Panc1 (cell line): ENCODE measurements around the gene ZNF212. TPM values are rescaled to one million over a fixed set of nuclear protein-coding genes. Genes with fewer than 3 reads are reported as not detected.
"Not testable (repeated sequence)": the region's sequence is repeated elsewhere in the genome, so short reads cannot be mapped to it uniquely, and the experiment has no call there.

Experiments
- ATAC-seq: fragments of 200-7000 bp; cut with Tn5 transposase; 2 replicates; pipeline ENCODE4 v1.9.1; 2020; ENCODE audit warnings: mild to moderate bottlenecking, moderate library complexity
- BruUV-seq: library from RNA; stranded (reverse); fragments of 400-500 nt; replicated peaks from 2 replicates; lab custom pipeline; 2021; lab: Mats Ljungman, UMichigan
- CTCF ChIA-PET: fragments of 300-600 bp; sonication (Branson Sonifier 250); formaldehyde crosslinking; loops from one replicate; lab custom pipeline; 2022; ENCODE audit warnings: antibody characterized with exemption; lab: Charles Lee
- POLR2A ChIA-PET: fragments of 300-600 bp; sonication (Branson Sonifier 250); formaldehyde crosslinking; loops from one replicate; lab custom pipeline; 2022; ENCODE audit warnings: antibody characterized with exemption; lab: Charles Lee
- DNase-seq: peaks from one replicate; pipeline ENCODE4 v3.0.0-alpha.2; 2010; ENCODE audit warnings: low read depth, low spot score
- H3K27ac ChIP-seq: 2 replicates; pipeline ENCODE4 v1.5.1; 2011; ENCODE audit warnings: mild to moderate bottlenecking, low read length, inconsistent platforms
- H3K27me3 ChIP-seq: fragments of 200-500 bp; sonication (Bioruptor generic); 2 replicates; pipeline ENCODE4 v1.6.0; 2014; ENCODE audit warnings: low read length, inconsistent platforms; ENCODE audit not compliant: control insufficient read depth, insufficient read depth
- H3K36me3 ChIP-seq: fragments of 200-500 bp; sonication (Bioruptor generic); 2 replicates; pipeline ENCODE4 v1.5.1; 2014; ENCODE audit warnings: inconsistent platforms, mild to moderate bottlenecking, low read length, moderate library complexity; ENCODE audit not compliant: control insufficient read depth, insufficient read depth
- H3K4me1 ChIP-seq: 2 replicates; pipeline ENCODE4 v1.5.1; 2011; ENCODE audit warnings: inconsistent platforms, mild to moderate bottlenecking, low read length, moderate library complexity; ENCODE audit not compliant: control insufficient read depth, insufficient read depth
- H3K4me3 ChIP-seq, 2 experiments: 2 replicates each; pipeline ENCODE4 v1.5.1; 2011 to 2012; ENCODE audit warnings: low read depth in 2 of 2, low read length in 2 of 2, mild to moderate bottlenecking in 2 of 2, inconsistent platforms in 1 of 2, moderate library complexity in 1 of 2
- H3K9me3 ChIP-seq: fragments of 200-500 bp; sonication (Bioruptor generic); 2 replicates; pipeline ENCODE4 v1.5.1; 2014; ENCODE audit warnings: low read depth, mild to moderate bottlenecking, inconsistent platforms, low read length, moderate library complexity; ENCODE audit not compliant: control insufficient read depth, insufficient read depth
- CTCF ChIP-seq: fragments of 450-650 bp; IDR thresholded peaks from 2 replicates; pipeline ENCODE4 v1.5.1; 2017; ENCODE audit warnings: mild to moderate bottlenecking
- POLR2AphosphoS5 ChIP-seq: IDR thresholded peaks from 2 replicates; pipeline ENCODE4 v1.6.1; 2012; ENCODE audit warnings: mild to moderate bottlenecking, low read depth, low read length, moderate library complexity
- SIN3A ChIP-seq: IDR thresholded peaks from 2 replicates; pipeline ENCODE4 v1.6.1; 2012; ENCODE audit warnings: low read depth, mild to moderate bottlenecking, low read length, moderate library complexity, borderline replicate concordance; ENCODE audit not compliant: insufficient read depth
- TCF7L2 ChIP-seq: IDR thresholded peaks from 2 replicates; pipeline ENCODE4 v1.6.1; 2011; ENCODE audit warnings: mild to moderate bottlenecking, low read depth, low read length, inconsistent platforms
- in situ Hi-C: cut with HindIII; loops from 2 replicates; pipeline ENCODE4 v1.10.0; 2016; ENCODE audit warnings: low sequenced_read_pairs, low pct_unique_long_range_greater_than_20kb
- intact Hi-C: fragments of 100-400 bp; cut with micrococcal nuclease; formaldehyde crosslinking; loops from one replicate; pipeline ENCODE4 v1.10.0; 2022; ENCODE audit not compliant: unreplicated experiment
- total RNA-seq: library from RNA; stranded (reverse); gene quantifications from one replicate; pipeline ENCODE4 v1.2.1, GENCODE V29; 2021; ENCODE audit not compliant: unreplicated experiment
- TF ChIP-seq, protein P1 (sequence below), 2 experiments: IDR thresholded peaks; 2 replicates each; pipeline ENCODE4 v1.6.1; 2011 to 2012; ENCODE audit warnings: low read depth in 2 of 2, control low read depth in 1 of 2, low read length in 1 of 2, mild to moderate bottlenecking in 1 of 2, moderate library complexity in 1 of 2; ENCODE audit not compliant: insufficient read depth in 1 of 2

Gene ZNF212
- total RNA-seq, 1 experiment from 2014 or later = 11.3 TPM

DNA sequence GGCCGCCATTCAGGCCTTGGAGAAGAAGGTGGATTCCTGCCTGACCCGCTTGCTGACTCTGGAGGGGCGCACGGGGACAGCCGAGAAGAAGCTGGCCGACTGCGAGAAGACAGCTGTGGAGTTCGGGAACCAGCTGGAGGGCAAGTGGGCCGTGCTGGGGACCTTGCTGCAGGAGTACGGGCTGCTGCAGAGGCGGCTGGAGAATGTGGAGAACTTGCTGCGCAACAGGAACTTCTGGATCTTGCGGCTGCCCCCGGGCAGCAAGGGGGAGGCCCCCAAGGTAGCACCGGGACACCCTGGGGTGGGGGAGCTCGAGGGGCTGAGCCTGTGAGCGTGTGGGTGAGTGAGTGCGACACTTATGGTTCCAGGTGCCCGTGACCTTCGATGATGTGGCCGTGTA lies 27.0 kb downstream of the ZNF212 start:
- POLR2A ChIA-PET = no interaction called here
- no TSS peak for BruUV-seq
- no peaks in the 10 kb centered on the region for H3K9me3 ChIP-seq
- CTCF ChIA-PET = no interaction called here
- TF ChIP-seq POLR2AphosphoS5 = no peak
- no peak for TF ChIP-seq CTCF
- no peak for TF ChIP-seq SIN3A
- TF ChIP-seq, protein P1, sequence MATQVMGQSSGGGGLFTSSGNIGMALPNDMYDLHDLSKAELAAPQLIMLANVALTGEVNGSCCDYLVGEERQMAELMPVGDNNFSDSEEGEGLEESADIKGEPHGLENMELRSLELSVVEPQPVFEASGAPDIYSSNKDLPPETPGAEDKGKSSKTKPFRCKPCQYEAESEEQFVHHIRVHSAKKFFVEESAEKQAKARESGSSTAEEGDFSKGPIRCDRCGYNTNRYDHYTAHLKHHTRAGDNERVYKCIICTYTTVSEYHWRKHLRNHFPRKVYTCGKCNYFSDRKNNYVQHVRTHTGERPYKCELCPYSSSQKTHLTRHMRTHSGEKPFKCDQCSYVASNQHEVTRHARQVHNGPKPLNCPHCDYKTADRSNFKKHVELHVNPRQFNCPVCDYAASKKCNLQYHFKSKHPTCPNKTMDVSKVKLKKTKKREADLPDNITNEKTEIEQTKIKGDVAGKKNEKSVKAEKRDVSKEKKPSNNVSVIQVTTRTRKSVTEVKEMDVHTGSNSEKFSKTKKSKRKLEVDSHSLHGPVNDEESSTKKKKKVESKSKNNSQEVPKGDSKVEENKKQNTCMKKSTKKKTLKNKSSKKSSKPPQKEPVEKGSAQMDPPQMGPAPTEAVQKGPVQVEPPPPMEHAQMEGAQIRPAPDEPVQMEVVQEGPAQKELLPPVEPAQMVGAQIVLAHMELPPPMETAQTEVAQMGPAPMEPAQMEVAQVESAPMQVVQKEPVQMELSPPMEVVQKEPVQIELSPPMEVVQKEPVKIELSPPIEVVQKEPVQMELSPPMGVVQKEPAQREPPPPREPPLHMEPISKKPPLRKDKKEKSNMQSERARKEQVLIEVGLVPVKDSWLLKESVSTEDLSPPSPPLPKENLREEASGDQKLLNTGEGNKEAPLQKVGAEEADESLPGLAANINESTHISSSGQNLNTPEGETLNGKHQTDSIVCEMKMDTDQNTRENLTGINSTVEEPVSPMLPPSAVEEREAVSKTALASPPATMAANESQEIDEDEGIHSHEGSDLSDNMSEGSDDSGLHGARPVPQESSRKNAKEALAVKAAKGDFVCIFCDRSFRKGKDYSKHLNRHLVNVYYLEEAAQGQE (IDR thresholded peaks at IDR 0.05; ENCODE audit: insufficient read depth in 1 of 2, low read depth in 2 of 2, low read length in 1 of 2) = no peak
- TF ChIP-seq TCF7L2 = no peak
- H3K4me3 ChIP-seq = no peak overlapping the region
- DNase-seq = no peak
- intact Hi-C loops = no loop called here
- H3K4me1 ChIP-seq = peaks cover 4% of the 10 kb centered on the region; the same call in 1 of the 2 replicates
- peaks cover 8% of the 10 kb centered on the region; the same call in 1 of the 2 replicates for H3K36me3 ChIP-seq
- in situ Hi-C loops = no loop called here
- ATAC-seq = no peak
- no peak overlapping the region for H3K27ac ChIP-seq
- H3K27me3 ChIP-seq = no peaks in the 10 kb centered on the region

DNA sequence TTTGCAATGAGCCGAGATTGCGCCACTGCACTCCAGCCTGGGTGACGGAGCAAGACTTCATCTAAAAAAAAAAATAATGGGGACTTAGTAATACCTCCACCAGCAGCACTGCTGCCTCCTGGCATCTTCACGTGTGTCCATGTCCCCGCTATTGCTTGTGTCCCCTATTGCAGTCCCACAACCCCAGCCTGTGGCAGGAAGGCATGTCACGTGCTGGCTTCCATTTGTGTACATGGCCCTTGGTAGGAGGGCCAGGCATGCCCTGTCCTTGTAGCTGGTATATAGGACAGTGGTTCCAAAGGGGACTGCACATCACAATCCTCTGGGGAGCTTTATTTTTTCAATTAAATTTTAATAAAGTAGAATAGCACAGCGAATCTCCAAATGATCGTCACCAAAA lies 28.3 kb downstream of the ZNF212 start:
- intact Hi-C loops (no loop called here), in situ Hi-C loops (no loop called here)
- Histone ChIP-seq H3K4me3 (no peak overlapping the region), H3K27me3 (no peaks in the 10 kb centered on the region), H3K36me3 (peaks cover 10% of the 10 kb centered on the region; the same call in 1 of the 2 replicates), H3K9me3 (no peaks in the 10 kb centered on the region), H3K27ac (no peak overlapping the region), H3K4me1 (peaks cover 3% of the 10 kb centered on the region; the same call in 1 of the 2 replicates)
- BruUV-seq = no TSS peak
- CTCF ChIA-PET = no interaction called here
- TF ChIP-seq, protein P1 (IDR thresholded peaks at IDR 0.05; ENCODE audit: insufficient read depth in 1 of 2, low read depth in 2 of 2, low read length in 1 of 2) = no peak
- no peak for TF ChIP-seq TCF7L2
- TF ChIP-seq SIN3A = no peak
- no peak for TF ChIP-seq POLR2AphosphoS5
- ATAC-seq = 0 out of 2 replicates have a peak, but pooled peaks have one; percentile 32
- no peak for DNase-seq
- POLR2A ChIA-PET = no interaction called here

DNA sequence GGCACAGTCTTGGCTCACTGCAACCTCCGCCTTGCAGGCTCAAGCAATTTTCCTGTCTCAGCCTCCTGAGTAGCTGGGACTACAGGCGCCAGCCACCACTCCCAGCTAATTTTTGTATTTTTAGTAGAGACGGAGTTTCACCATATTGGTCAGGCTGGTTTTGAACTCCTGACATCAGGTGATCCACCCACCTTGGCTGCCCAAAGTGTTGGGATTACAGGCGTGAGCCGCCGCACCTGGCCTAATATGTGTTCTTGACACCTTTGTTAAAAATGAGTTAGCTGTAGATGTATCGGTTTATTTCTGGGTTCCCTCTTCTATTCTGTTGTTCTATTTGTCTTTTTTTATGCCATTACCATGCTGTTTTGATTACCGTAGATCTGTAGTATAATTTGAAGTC lies 35.0 kb downstream of the ZNF212 start:
- H3K4me3 ChIP-seq, intact Hi-C loops, ATAC-seq, H3K4me1 ChIP-seq, DNase-seq, in situ Hi-C loops, H3K36me3 ChIP-seq, H3K9me3 ChIP-seq, H3K27me3 ChIP-seq, H3K27ac ChIP-seq, BruUV-seq: not testable (repeated sequence)
- ChIA-PET CTCF (interaction anchor here (0.7 kb wide), 1 partner anchor 18 kb away, joined by 5 read pairs; no protein-coding TSS in a partner anchor), POLR2A (interaction anchor here (0.6 kb wide), 1 partner anchor 1115 kb away, joined by 3 read pairs; no protein-coding TSS in a partner anchor)
